Skeletal muscle satellite cell (primary cell): ENCODE data around the gene EFCAB11.
"Not testable (repeated sequence)": the region's sequence is repeated elsewhere in the genome, so short reads cannot be mapped to it uniquely, and the experiment has no call there.

Experiments used
- H3K27me3 ChIP-seq: 2 replicates; pipeline ENCODE4 v1.7.0; 2013; ENCODE audit warnings: low read length; ENCODE audit not compliant: control insufficient read depth, insufficient read depth
- H3K36me3 ChIP-seq: 2 replicates; pipeline ENCODE4 v1.7.0; 2013; ENCODE audit warnings: mild to moderate bottlenecking, control low read depth, low read length; ENCODE audit not compliant: insufficient read depth
- H3K4me1 ChIP-seq: 2 replicates; pipeline ENCODE4 v1.7.0; 2013; ENCODE audit warnings: low read length; ENCODE audit not compliant: control insufficient read depth, insufficient read depth
- H3K4me2 ChIP-seq: 2 replicates; pipeline ENCODE4 v1.7.0; 2013; ENCODE audit warnings: mild to moderate bottlenecking, low read length
- H3K4me3 ChIP-seq: 2 replicates; pipeline ENCODE4 v1.7.0; 2013; ENCODE audit warnings: low read length
- H3K9ac ChIP-seq: 2 replicates; pipeline ENCODE4 v1.7.0; 2013; ENCODE audit warnings: mild to moderate bottlenecking, low read depth, low read length, moderate library complexity
- H3K9me3 ChIP-seq: replicated peaks from 2 replicates; pipeline ENCODE4 v1.7.0; 2013; ENCODE audit warnings: mild to moderate bottlenecking, control low read depth, low read length

EFCAB11 gene

GRCh38 chr14:89891055-89891454, 63.5 kb downstream of the EFCAB11 start:
- H3K9me3 ChIP-seq: no peaks in the 10 kb centered on the region
- H3K4me3 ChIP-seq: no peak overlapping the region
- H3K9ac ChIP-seq: no peak overlapping the region
- H3K4me2 ChIP-seq: no peak overlapping the region
- no peaks in the 10 kb centered on the region for H3K4me1 ChIP-seq
- no peaks in the 10 kb centered on the region for H3K36me3 ChIP-seq
- no peaks in the 10 kb centered on the region for H3K27me3 ChIP-seq

- Histone ChIP-seq H3K9ac (no peak overlapping the region), H3K27me3 (no peaks in the 10 kb centered on the region), H3K9me3 (no peaks in the 10 kb centered on the region), H3K4me2 (no peak overlapping the region), H3K4me3 (no peak overlapping the region), H3K4me1 (no peaks in the 10 kb centered on the region), H3K36me3 (no peaks in the 10 kb centered on the region)
Measured at GRCh38 chr14:89890589-89890988, 63.9 kb downstream of the EFCAB11 start.

GRCh38 chr14:89889626-89890025, 64.9 kb downstream of the EFCAB11 start:
- no peaks in the 10 kb centered on the region for H3K9me3 ChIP-seq
- no peaks in the 10 kb centered on the region for H3K27me3 ChIP-seq
- H3K9ac ChIP-seq: no peak overlapping the region
- H3K4me2 ChIP-seq: no peak overlapping the region
- H3K4me3 ChIP-seq: no peak overlapping the region
- no peaks in the 10 kb centered on the region for H3K36me3 ChIP-seq
- no peaks in the 10 kb centered on the region for H3K4me1 ChIP-seq

GRCh38 chr14:89884761-89885160, 69.8 kb downstream of the EFCAB11 start:
- Histone ChIP-seq H3K36me3 (no peaks in the 10 kb centered on the region), H3K9me3 (no peaks in the 10 kb centered on the region), H3K4me3 (no peak overlapping the region), H3K4me1 (no peaks in the 10 kb centered on the region), H3K27me3 (no peaks in the 10 kb centered on the region), H3K9ac (no peak overlapping the region), H3K4me2 (no peak overlapping the region)

GRCh38 chr14:89881839-89882238, 72.7 kb downstream of the EFCAB11 start:
- H3K4me3 ChIP-seq: no peak overlapping the region
- H3K4me2 ChIP-seq: no peak overlapping the region
- no peaks in the 10 kb centered on the region for H3K4me1 ChIP-seq
- H3K27me3 ChIP-seq: no peaks in the 10 kb centered on the region
- no peaks in the 10 kb centered on the region for H3K9me3 ChIP-seq
- H3K36me3 ChIP-seq: no peaks in the 10 kb centered on the region
- no peak overlapping the region for H3K9ac ChIP-seq

GRCh38 chr14:89874091-89874490, 80.4 kb downstream of the EFCAB11 start:
- H3K4me1 ChIP-seq, H3K4me2 ChIP-seq, H3K4me3 ChIP-seq, H3K9me3 ChIP-seq, H3K27me3 ChIP-seq, H3K9ac ChIP-seq, H3K36me3 ChIP-seq: not testable (repeated sequence)

- peaks cover 3% of the 10 kb centered on the region for H3K9me3 ChIP-seq
- no peak overlapping the region for H3K9ac ChIP-seq
- no peak overlapping the region for H3K4me3 ChIP-seq
- H3K4me2 ChIP-seq: no peak overlapping the region
- H3K27me3 ChIP-seq: no peaks in the 10 kb centered on the region
- no peaks in the 10 kb centered on the region for H3K36me3 ChIP-seq
- peaks cover 16% of the 10 kb centered on the region for H3K4me1 ChIP-seq
Measured at GRCh38 chr14:89870316-89870715, 84.2 kb downstream of the EFCAB11 start.

- Histone ChIP-seq H3K9me3 (peaks cover 3% of the 10 kb centered on the region), H3K4me1 (peaks cover 16% of the 10 kb centered on the region), H3K9ac (no peak overlapping the region), H3K36me3 (no peaks in the 10 kb centered on the region), H3K4me3 (no peak overlapping the region), H3K4me2 (no peak overlapping the region), H3K27me3 (no peaks in the 10 kb centered on the region)
Measured at GRCh38 chr14:89869606-89870005, 84.9 kb downstream of the EFCAB11 start.

GRCh38 chr14:89866458-89866857, 88.1 kb downstream of the EFCAB11 start:
- no peaks in the 10 kb centered on the region for H3K27me3 ChIP-seq
- H3K36me3 ChIP-seq: no peaks in the 10 kb centered on the region
- H3K4me3 ChIP-seq: no peak overlapping the region
- peaks cover 3% of the 10 kb centered on the region for H3K9me3 ChIP-seq
- no peak overlapping the region for H3K9ac ChIP-seq
- H3K4me2 ChIP-seq: no peak overlapping the region
- peaks cover 16% of the 10 kb centered on the region for H3K4me1 ChIP-seq

GRCh38 chr14:89865153-89865552, 89.4 kb downstream of the EFCAB11 start:
- H3K27me3 ChIP-seq: no peaks in the 10 kb centered on the region
- peaks cover 3% of the 10 kb centered on the region for H3K9me3 ChIP-seq
- no peak overlapping the region for H3K4me2 ChIP-seq
- H3K36me3 ChIP-seq: no peaks in the 10 kb centered on the region
- H3K9ac ChIP-seq: no peak overlapping the region
- H3K4me3 ChIP-seq: no peak overlapping the region
- H3K4me1 ChIP-seq: peaks cover 9% of the 10 kb centered on the region

- peaks cover 3% of the 10 kb centered on the region for H3K9me3 ChIP-seq
- no peaks in the 10 kb centered on the region for H3K36me3 ChIP-seq
- H3K4me2 ChIP-seq: no peak overlapping the region
- H3K27me3 ChIP-seq: no peaks in the 10 kb centered on the region
- no peak overlapping the region for H3K9ac ChIP-seq
- H3K4me3 ChIP-seq: no peak overlapping the region
- H3K4me1 ChIP-seq: peaks cover 6% of the 10 kb centered on the region
Measured at GRCh38 chr14:89862856-89863255, 91.7 kb downstream of the EFCAB11 start.

- Histone ChIP-seq H3K9me3 (no peaks in the 10 kb centered on the region), H3K36me3 (no peaks in the 10 kb centered on the region), H3K4me2 (no peak overlapping the region), H3K4me3 (no peak overlapping the region), H3K9ac (no peak overlapping the region), H3K4me1 (peaks cover 12% of the 10 kb centered on the region), H3K27me3 (no peaks in the 10 kb centered on the region)
Measured at GRCh38 chr14:89861630-89862029, 92.9 kb downstream of the EFCAB11 start.
